ENCODE measurements around the gene GPX3. TPM values are rescaled to one million over a fixed set of nuclear protein-coding genes. Genes with fewer than 3 reads are reported as not detected.

Gene GPX3
- total RNA-seq, result not detected

GRCh38 chr5:151020304-151021110 lies at the start of gene GPX3:
Gene GPX3 (plus strand): TSS chr5:151020591. CDS start chr5:151020655, 64 bp downstream.
- Mint-ChIP-seq H3K27ac (no peak within 1 kb of the TSS), H3K36me3 (peaks cover 3% of the 10 kb centered on the region), H3K4me3 (no peak within 1 kb of the TSS), H3K4me1 (ENCODE audit: low read depth) (peaks cover 26% of the 10 kb centered on the region), H3K27me3 (no peaks in the 10 kb centered on the region), H3K9me3 (no peaks in the 10 kb centered on the region)
- ChIA-PET CTCF (interaction anchor here (2.0 kb wide), 1 partner anchor 95 kb away, joined by 5 read pairs; no protein-coding TSS in a partner anchor), POLR2A (interaction anchor here (1.1 to 1.3 kb wide), 2 partner anchors 8 to 66 kb away, joined by 3 to 4 read pairs; no protein-coding TSS in a partner anchor)
- peak; percentile 44 for DNase-seq
- intact Hi-C loops (cut with micrococcal nuclease), result no loop called here

GRCh38 chr5:150978590-150978989 lies 41.8 kb upstream of the GPX3 start:
- no peak for DNase-seq
- CTCF ChIA-PET, result no interaction called here
- H3K4me3 Mint-ChIP-seq, result no peak overlapping the region
- peaks cover 5% of the 10 kb centered on the region for H3K27me3 Mint-ChIP-seq
- H3K36me3 Mint-ChIP-seq, result no peaks in the 10 kb centered on the region
- peaks cover 4% of the 10 kb centered on the region for H3K9me3 Mint-ChIP-seq
- POLR2A ChIA-PET, result no interaction called here
- no peaks in the 10 kb centered on the region for H3K4me1 Mint-ChIP-seq (ENCODE audit: low read depth)
- H3K27ac Mint-ChIP-seq, result no peak overlapping the region
- intact Hi-C loops (cut with micrococcal nuclease), result no loop called here

- CTCF ChIA-PET, result no interaction called here
Observed at GRCh38 chr5:150987746-150988145, 32.6 kb upstream of the GPX3 start.

GRCh38 chr5:150989695-150990094 lies 30.7 kb upstream of the GPX3 start:
- intact Hi-C loops (cut with micrococcal nuclease), result no loop called here
- ChIA-PET POLR2A (no interaction called here), CTCF (interaction anchor here (1.3 kb wide), 1 partner anchor 430 kb away, joined by 3 read pairs; no protein-coding TSS in a partner anchor)
- H3K27ac Mint-ChIP-seq, result no peak overlapping the region
- DNase-seq, result peak; percentile 32
- H3K27me3 Mint-ChIP-seq, result no peaks in the 10 kb centered on the region
- no peaks in the 10 kb centered on the region for H3K4me1 Mint-ChIP-seq (ENCODE audit: low read depth)
- H3K9me3 Mint-ChIP-seq, result peaks cover 9% of the 10 kb centered on the region
- H3K4me3 Mint-ChIP-seq, result no peak overlapping the region
- H3K36me3 Mint-ChIP-seq, result peaks cover 4% of the 10 kb centered on the region

More at GRCh38 chr5:150987746-150988145, 32.6 kb upstream of the GPX3 start:
- POLR2A ChIA-PET, result no interaction called here
- Mint-ChIP-seq H3K4me1 (ENCODE audit: low read depth) (no peaks in the 10 kb centered on the region), H3K27ac (no peak overlapping the region), H3K36me3 (peaks cover under 1% of the 10 kb centered on the region), H3K9me3 (peaks cover 2% of the 10 kb centered on the region), H3K27me3 (no peaks in the 10 kb centered on the region), H3K4me3 (no peak overlapping the region)
- intact Hi-C loops (cut with micrococcal nuclease), result no loop called here
- DNase-seq, result no peak

- POLR2A ChIA-PET, result no interaction called here
- intact Hi-C loops (cut with micrococcal nuclease), result no loop called here
- Mint-ChIP-seq H3K27ac (no peak overlapping the region), H3K4me1 (ENCODE audit: low read depth) (no peaks in the 10 kb centered on the region), H3K9me3 (peaks cover 9% of the 10 kb centered on the region), H3K4me3 (no peak overlapping the region), H3K36me3 (peaks cover 4% of the 10 kb centered on the region), H3K27me3 (no peaks in the 10 kb centered on the region)
- DNase-seq, result no peak
- CTCF ChIA-PET, result no interaction called here
Observed at GRCh38 chr5:150992705-150993104, 27.7 kb upstream of the GPX3 start.

- intact Hi-C loops (cut with micrococcal nuclease), result no loop called here
- CTCF ChIA-PET, result no interaction called here
Observed at GRCh38 chr5:150993422-150993821, 27.0 kb upstream of the GPX3 start.

GRCh38 chr5:150993826-150994412 lies 26.5 kb upstream of the GPX3 start:
- ChIA-PET POLR2A (no interaction called here), CTCF (no interaction called here)
- Mint-ChIP-seq H3K4me3 (no peak overlapping the region), H3K36me3 (peaks cover 4% of the 10 kb centered on the region), H3K27ac (no peak overlapping the region), H3K4me1 (ENCODE audit: low read depth) (no peaks in the 10 kb centered on the region), H3K27me3 (no peaks in the 10 kb centered on the region), H3K9me3 (peaks cover 9% of the 10 kb centered on the region)
- intact Hi-C loops (cut with micrococcal nuclease), result no loop called here
- DNase-seq, result no peak

More at GRCh38 chr5:150993422-150993821, 27.0 kb upstream of the GPX3 start:
- no peak overlapping the region for H3K4me3 Mint-ChIP-seq
- H3K4me1 Mint-ChIP-seq (ENCODE audit: low read depth), result no peaks in the 10 kb centered on the region
- H3K27ac Mint-ChIP-seq, result no peak overlapping the region
- peaks cover 9% of the 10 kb centered on the region for H3K9me3 Mint-ChIP-seq
- no peaks in the 10 kb centered on the region for H3K27me3 Mint-ChIP-seq
- POLR2A ChIA-PET, result no interaction called here
- peaks cover 4% of the 10 kb centered on the region for H3K36me3 Mint-ChIP-seq
- no peak for DNase-seq

GRCh38 chr5:150999704-151000442 lies 20.5 kb upstream of the GPX3 start:
- no peak overlapping the region for H3K4me3 Mint-ChIP-seq
- intact Hi-C loops (cut with micrococcal nuclease), result no loop called here
- CTCF ChIA-PET, result interaction anchor here (1.2 to 3.0 kb wide), 2 partner anchors 116 to 198 kb away, joined by 3 to 20 read pairs; no protein-coding TSS in a partner anchor
- no peak for DNase-seq
- POLR2A ChIA-PET, result no interaction called here
- no peaks in the 10 kb centered on the region for H3K4me1 Mint-ChIP-seq (ENCODE audit: low read depth)
- H3K36me3 Mint-ChIP-seq, result no peaks in the 10 kb centered on the region
- H3K27ac Mint-ChIP-seq, result no peak overlapping the region
- H3K9me3 Mint-ChIP-seq, result no peaks in the 10 kb centered on the region
- H3K27me3 Mint-ChIP-seq, result no peaks in the 10 kb centered on the region

GRCh38 chr5:151001436-151001835 lies 19.0 kb upstream of the GPX3 start:
- intact Hi-C loops (cut with micrococcal nuclease), result no loop called here
- Mint-ChIP-seq H3K27me3 (no peaks in the 10 kb centered on the region), H3K4me1 (ENCODE audit: low read depth) (no peaks in the 10 kb centered on the region), H3K4me3 (no peak overlapping the region), H3K36me3 (no peaks in the 10 kb centered on the region), H3K9me3 (no peaks in the 10 kb centered on the region), H3K27ac (no peak overlapping the region)
- ChIA-PET CTCF (interaction anchor here (0.8 to 3.0 kb wide), 3 partner anchors 92 to 147 kb away, joined by 3 to 20 read pairs (median 3); no protein-coding TSS in a partner anchor), POLR2A (no interaction called here)
- no peak for DNase-seq

- no peak for DNase-seq
- CTCF ChIA-PET, result interaction anchor here (0.8 to 3.0 kb wide), 7 partner anchors 49 to 314 kb away, joined by 3 to 20 read pairs (median 3); no protein-coding TSS in a partner anchor
- no peaks in the 10 kb centered on the region for H3K9me3 Mint-ChIP-seq
- H3K27ac Mint-ChIP-seq, result no peak overlapping the region
- no peaks in the 10 kb centered on the region for H3K4me1 Mint-ChIP-seq (ENCODE audit: low read depth)
- intact Hi-C loops (cut with micrococcal nuclease), result loop anchor here (1.0 to 2.0 kb wide), 2 partner anchors 113 to 163 kb away; no protein-coding TSS in a partner anchor
- no peaks in the 10 kb centered on the region for H3K36me3 Mint-ChIP-seq
- no peak overlapping the region for H3K4me3 Mint-ChIP-seq
- POLR2A ChIA-PET, result interaction anchor here (0.6 kb wide), 2 partner anchors 84 to 1118 kb away, joined by 3 read pairs; no protein-coding TSS in a partner anchor
- H3K27me3 Mint-ChIP-seq, result no peaks in the 10 kb centered on the region
Observed at GRCh38 chr5:151002250-151002649, 18.1 kb upstream of the GPX3 start.

- no peaks in the 10 kb centered on the region for H3K9me3 Mint-ChIP-seq
- H3K36me3 Mint-ChIP-seq, result no peaks in the 10 kb centered on the region
- ChIA-PET POLR2A (interaction anchor here (0.6 kb wide), 2 partner anchors 83 to 1118 kb away, joined by 3 read pairs; no protein-coding TSS in a partner anchor), CTCF (interaction anchor here (0.8 to 3.0 kb wide), 6 partner anchors 49 to 314 kb away, joined by 3 to 20 read pairs (median 3); no protein-coding TSS in a partner anchor)
- no peak overlapping the region for H3K27ac Mint-ChIP-seq
- no peaks in the 10 kb centered on the region for H3K27me3 Mint-ChIP-seq
- DNase-seq, result no peak
- intact Hi-C loops (cut with micrococcal nuclease), result loop anchor here (1.0 to 2.0 kb wide), 2 partner anchors 112 to 162 kb away; no protein-coding TSS in a partner anchor
- no peak overlapping the region for H3K4me3 Mint-ChIP-seq
- H3K4me1 Mint-ChIP-seq (ENCODE audit: low read depth), result no peaks in the 10 kb centered on the region
Observed at GRCh38 chr5:151002681-151003502, 17.5 kb upstream of the GPX3 start.

Data from activated CD4-positive, alpha-beta memory T cell treated with anti-CD3 and anti-CD28 coated beads for 36 hours (primary cell).